ENCODE measurements around the gene ZNHIT2. TPM values are rescaled to one million over a fixed set of nuclear protein-coding genes. Genes with fewer than 3 reads are reported as not detected.
A peak's percentile ranks its signal among the peaks of the same experiment; 100 is the strongest.

The ZNHIT2 gene
- total RNA-seq, 2 donors from 2014 or later: 18.7 to 33.9 TPM

- TF ChIP-seq CTCF (IDR thresholded peaks at IDR 0.05): no peak
- TF ChIP-seq POLR2A (IDR thresholded peaks at IDR 0.05): no peak
- no peak for DNase-seq
- Histone ChIP-seq H3K9me3 (no peaks in the 10 kb centered on the region), H3K27ac (peak overlapping the region in 3 of 4 donors; percentile 50 to 75 (median 74)), H3K4me3 (no peak overlapping the region), H3K27me3 (no peaks in the 10 kb centered on the region), H3K36me3 (replicated peaks in 1 of 2; ENCODE audit: insufficient read depth in 1 of 2, low read depth in 2 of 2) (no peaks in the 10 kb centered on the region), H3K4me1 (peaks cover 43% of the 10 kb centered on the region)
- WGBS, 2 donors: 61 to 74% methylated on average over 2 of the region's 2 CpGs
- ATAC-seq: no peak
- intact Hi-C loops (cut with DNase I): no loop called here
These were observed 30.0 kb upstream of the ZNHIT2 start for GRCh38 chr11:65147352-65148075.

- DNase-seq (no peak), ATAC-seq (no peak)
- Histone ChIP-seq H3K27me3 (no peaks in the 10 kb centered on the region), H3K9me3 (no peaks in the 10 kb centered on the region), H3K27ac (no peak overlapping the region), H3K4me1 (peaks cover 19% of the 10 kb centered on the region), H3K4me3 (no peak overlapping the region), H3K36me3 (replicated peaks in 1 of 2; ENCODE audit: insufficient read depth in 1 of 2, low read depth in 2 of 2) (no peaks in the 10 kb centered on the region)
- WGBS, 2 donors: 74 to 75% methylated on average over 7 of the region's 7 CpGs
- no peak for TF ChIP-seq POLR2A (IDR thresholded peaks at IDR 0.05)
- no peak for TF ChIP-seq CTCF (IDR thresholded peaks at IDR 0.05)
- intact Hi-C loops (cut with DNase I): no loop called here
These were observed 24.5 kb upstream of the ZNHIT2 start for GRCh38 chr11:65141896-65142494.

GRCh38 chr11:65136515-65137096 lies 19.1 kb upstream of the ZNHIT2 start:
- 90 to 93% methylated on average over 15 of the region's 15 CpGs for WGBS, 2 donors
- peaks cover 0 to 8% of the 10 kb centered on the region in 2 donors for H3K36me3 ChIP-seq (replicated peaks in 1 of 2; ENCODE audit: insufficient read depth in 1 of 2, low read depth in 2 of 2)

GRCh38 chr11:65135633-65136145 lies 18.2 kb upstream of the ZNHIT2 start:
- Histone ChIP-seq H3K4me3 (no peak overlapping the region), H3K27me3 (no peaks in the 10 kb centered on the region), H3K27ac (peak overlapping the region; percentile 98 to 100 (median 99)), H3K36me3 (replicated peaks in 1 of 2; ENCODE audit: insufficient read depth in 1 of 2, low read depth in 2 of 2) (peaks cover 1 to 16% of the 10 kb centered on the region in 2 donors), H3K9me3 (no peaks in the 10 kb centered on the region), H3K4me1 (peaks cover 47% of the 10 kb centered on the region)
- TF ChIP-seq CTCF (IDR thresholded peaks at IDR 0.05): no peak
- no peak for TF ChIP-seq POLR2A (IDR thresholded peaks at IDR 0.05)
- intact Hi-C loops (cut with DNase I): no loop called here
- no peak for ATAC-seq
- peak in 1 of 4 donors; percentile 5 for DNase-seq
- WGBS, 2 donors: 36 to 39% methylated on average over 11 of the region's 11 CpGs

More at GRCh38 chr11:65136515-65137096, 19.1 kb upstream of the ZNHIT2 start:
- TF ChIP-seq CTCF (IDR thresholded peaks at IDR 0.05) (no peak), POLR2A (IDR thresholded peaks at IDR 0.05) (no peak)
- H3K4me3 ChIP-seq: no peak overlapping the region
- peak overlapping the region in 3 of 4 donors; percentile 98 to 100 (median 99) for H3K27ac ChIP-seq
- H3K4me1 ChIP-seq: peaks cover 38% of the 10 kb centered on the region
- no peaks in the 10 kb centered on the region for H3K9me3 ChIP-seq
- ATAC-seq (no peak), DNase-seq (no peak)
- no peaks in the 10 kb centered on the region for H3K27me3 ChIP-seq
- intact Hi-C loops (cut with DNase I): no loop called here
